Nephron progenitor cell (in vitro differentiated cells): ENCODE measurements around the gene LTBP4.

Source experiments
- DNase-seq: peaks from one replicate; pipeline ENCODE4 v3.0.0; 2021
- H3K27ac Mint-ChIP-seq: 2 replicates; pipeline ENCODE4 v1.8.0; 2021; ENCODE audit warnings: mild to moderate bottlenecking, moderate library complexity, mixed read lengths
- H3K27me3 Mint-ChIP-seq: 2 replicates; pipeline ENCODE4 v1.8.0; 2021; ENCODE audit warnings: mild to moderate bottlenecking, low read depth, mixed read lengths; ENCODE audit not compliant: poor library complexity
- H3K36me3 Mint-ChIP-seq: 2 replicates; pipeline ENCODE4 v1.8.0; 2021; ENCODE audit warnings: low read depth, mixed read lengths
- H3K4me1 Mint-ChIP-seq: 2 replicates; pipeline ENCODE4 v1.8.0; 2021; ENCODE audit warnings: mixed read lengths
- H3K4me3 Mint-ChIP-seq: 2 replicates; pipeline ENCODE4 v1.8.0; 2021; ENCODE audit warnings: mild to moderate bottlenecking, moderate library complexity, mixed read lengths
- H3K9me3 Mint-ChIP-seq: 2 replicates; pipeline ENCODE4 v1.8.0; 2021; ENCODE audit warnings: mild to moderate bottlenecking, moderate library complexity, mixed read lengths
- CTCF ChIP-seq: fragments of 200-600 bp; sonication (generic); IDR thresholded peaks from 2 replicates; pipeline ENCODE4 v1.5.0; 2021; ENCODE audit warnings: antibody characterized with exemption

The LTBP4 gene

GRCh38 chr19:40666803-40667438, 65.8 kb downstream of the LTBP4 start:
- H3K27me3 Mint-ChIP-seq = peaks cover 3% of the 10 kb centered on the region
- no peak overlapping the region for H3K27ac Mint-ChIP-seq
- H3K4me1 Mint-ChIP-seq = peaks cover 10% of the 10 kb centered on the region
- TF ChIP-seq CTCF = no peak
- H3K4me3 Mint-ChIP-seq = no peak overlapping the region
- peaks cover 29% of the 10 kb centered on the region for H3K36me3 Mint-ChIP-seq
- DNase-seq = no peak
- H3K9me3 Mint-ChIP-seq = peaks cover 3% of the 10 kb centered on the region

GRCh38 chr19:40667602-40668001, 66.4 kb downstream of the LTBP4 start:
- Mint-ChIP-seq H3K4me1 (peaks cover 10% of the 10 kb centered on the region), H3K27ac (no peak overlapping the region), H3K36me3 (peaks cover 29% of the 10 kb centered on the region), H3K9me3 (peaks cover 3% of the 10 kb centered on the region), H3K4me3 (no peak overlapping the region), H3K27me3 (peaks cover 3% of the 10 kb centered on the region)
- TF ChIP-seq CTCF = no peak
- no peak for DNase-seq

- Mint-ChIP-seq H3K36me3 (peaks cover 29% of the 10 kb centered on the region), H3K9me3 (peaks cover 3% of the 10 kb centered on the region), H3K4me3 (no peak overlapping the region), H3K27ac (no peak overlapping the region), H3K27me3 (peaks cover 2% of the 10 kb centered on the region), H3K4me1 (peaks cover under 1% of the 10 kb centered on the region)
- no peak for TF ChIP-seq CTCF
- DNase-seq = no peak
Measured at GRCh38 chr19:40668991-40669614, 67.9 kb downstream of the LTBP4 start.

GRCh38 chr19:40671404-40671803, 70.2 kb downstream of the LTBP4 start:
- Mint-ChIP-seq H3K4me3 (no peak overlapping the region), H3K9me3 (peaks cover 3% of the 10 kb centered on the region), H3K27me3 (no peaks in the 10 kb centered on the region), H3K36me3 (peaks cover 34% of the 10 kb centered on the region), H3K27ac (no peak overlapping the region), H3K4me1 (no peaks in the 10 kb centered on the region)
- TF ChIP-seq CTCF = no peak
- DNase-seq = no peak

- Mint-ChIP-seq H3K27ac (no peak overlapping the region), H3K36me3 (peaks cover 37% of the 10 kb centered on the region)
Measured at GRCh38 chr19:40672038-40672437, 70.9 kb downstream of the LTBP4 start.

More at GRCh38 chr19:40672038-40672437, 70.9 kb downstream of the LTBP4 start:
- no peak overlapping the region for H3K4me3 Mint-ChIP-seq
- H3K9me3 Mint-ChIP-seq = peaks cover 3% of the 10 kb centered on the region
- no peaks in the 10 kb centered on the region for H3K4me1 Mint-ChIP-seq
- TF ChIP-seq CTCF = no peak
- no peak for DNase-seq
- H3K27me3 Mint-ChIP-seq = no peaks in the 10 kb centered on the region
